Neural cell (in vitro differentiated cells): ENCODE measurements around the gene SEC14L3. TPM values are rescaled to one million over a fixed set of nuclear protein-coding genes. Genes with fewer than 3 reads are reported as not detected.

Experiments
- H2AFZ ChIP-seq: fragments of 200-600, 300-800 bp; sonication (generic), shearing (Covaris generic); 2 replicates; pipeline ENCODE4 v1.6.0; 2014; ENCODE audit warnings: low read depth, mild to moderate bottlenecking, antibody characterized with exemption, low read length, moderate library complexity
- H3F3A ChIP-seq: fragments of 200-600 bp; shearing (Covaris generic); 2 replicates; pipeline ENCODE4 v1.6.1; 2016; ENCODE audit warnings: mild to moderate bottlenecking, moderate library complexity, mixed read lengths, antibody characterized with exemption, low read length; ENCODE audit not compliant: insufficient read depth, poor library complexity, severe bottlenecking
- H3K27ac ChIP-seq: fragments of 200-600, 300-800 bp; sonication (generic), shearing (Covaris generic); 2 replicates; pipeline ENCODE4 v1.5.1; 2014; ENCODE audit warnings: mild to moderate bottlenecking, low read length, moderate library complexity
- H3K27me3 ChIP-seq: fragments of 300-800, 200-600 bp; sonication (generic), shearing (Covaris generic); 2 replicates; pipeline ENCODE4 v1.6.0; 2014; ENCODE audit warnings: mild to moderate bottlenecking, low read depth, low read length, moderate library complexity; ENCODE audit not compliant: insufficient read depth
- H3K36me3 ChIP-seq: fragments of 300-800, 200-600 bp; sonication (generic), shearing (Covaris generic); 2 replicates; pipeline ENCODE4 v1.5.1; 2014; ENCODE audit warnings: mild to moderate bottlenecking, antibody characterized with exemption, low read length, moderate library complexity; ENCODE audit not compliant: insufficient read depth
- H3K4me2 ChIP-seq: fragments of 300-800, 200-600 bp; sonication (generic), shearing (Covaris generic); 2 replicates; pipeline ENCODE4 v1.6.0; 2014; ENCODE audit warnings: mild to moderate bottlenecking, low read length
- H3K4me3 ChIP-seq: fragments of 300-800, 200-600 bp; sonication (generic), shearing (Covaris generic); 2 replicates; pipeline ENCODE4 v1.5.1; 2014; ENCODE audit warnings: mild to moderate bottlenecking, low read length, moderate library complexity
- H3K79me2 ChIP-seq: fragments of 200-600 bp; shearing (Covaris generic); replicated peaks from 2 replicates; pipeline ENCODE4 v1.6.0; 2014; ENCODE audit warnings: mild to moderate bottlenecking, low read length, moderate library complexity; ENCODE audit not compliant: insufficient read depth
- H3K9ac ChIP-seq: fragments of 300-800, 200-600 bp; sonication (generic), shearing (Covaris generic); 2 replicates; pipeline ENCODE4 v1.6.1; 2016; ENCODE audit warnings: mild to moderate bottlenecking, low read length, mixed read lengths
- H3K9me2 ChIP-seq: fragments of 200-600 bp; shearing (Covaris generic); 2 replicates; pipeline ENCODE4 v1.6.1; 2016; ENCODE audit warnings: mild to moderate bottlenecking, low read length, mixed read lengths; ENCODE audit not compliant: insufficient read depth
- H3K9me3 ChIP-seq: fragments of 200-600, 300-800 bp; sonication (generic), shearing (Covaris generic); 2 replicates; pipeline ENCODE4 v1.6.1; 2016; ENCODE audit warnings: mild to moderate bottlenecking, mixed run types, low read length, moderate library complexity, mixed read lengths
- H4K20me1 ChIP-seq: fragments of 200-600 bp; shearing (Covaris generic); 2 replicates; pipeline ENCODE4 v1.6.1; 2016; ENCODE audit warnings: mild to moderate bottlenecking, mixed run types; ENCODE audit not compliant: insufficient read depth
- EP300 ChIP-seq: fragments of 450-650 bp; conservative IDR thresholded peaks from 2 replicates; pipeline ENCODE4 v1.6.1; 2014; ENCODE audit warnings: antibody characterized with exemption, mild to moderate bottlenecking, moderate library complexity; ENCODE audit not compliant: poor library complexity, severe bottlenecking
- EZH2 ChIP-seq: fragments of 200-600, 300-800 bp; shearing (Covaris generic), sonication (generic); IDR thresholded peaks from 2 replicates; pipeline ENCODE4 v1.6.1; 2014; ENCODE audit warnings: antibody characterized with exemption, low read length, borderline replicate concordance, mild to moderate bottlenecking; ENCODE audit not compliant: insufficient read depth, poor library complexity, severe bottlenecking
- MXI1 ChIP-seq: fragments of 450-650 bp; conservative IDR thresholded peaks from 2 replicates; pipeline ENCODE4 v1.6.1; 2014; ENCODE audit warnings: antibody characterized with exemption, mild to moderate bottlenecking; ENCODE audit not compliant: poor library complexity, severe bottlenecking
- POLR2AphosphoS5 ChIP-seq: IDR thresholded peaks from 2 replicates; pipeline ENCODE4 v1.6.1; 2012
- RAD21 ChIP-seq: fragments of 450-650 bp; conservative IDR thresholded peaks from 2 replicates; pipeline ENCODE4 v1.6.1; 2014; ENCODE audit warnings: antibody characterized with exemption, mild to moderate bottlenecking, moderate library complexity
- REST ChIP-seq: IDR thresholded peaks from 2 replicates; pipeline ENCODE4 v1.6.1; 2012; ENCODE audit warnings: borderline replicate concordance
- SMC3 ChIP-seq: fragments of 450-650 bp; conservative IDR thresholded peaks from 2 replicates; pipeline ENCODE4 v1.6.1; 2014; ENCODE audit warnings: antibody characterized with exemption, mild to moderate bottlenecking, moderate library complexity; ENCODE audit not compliant: poor library complexity
- TAF1 ChIP-seq: IDR thresholded peaks from 2 replicates; pipeline ENCODE4 v1.6.1; 2012; ENCODE audit warnings: low read depth
- polyA plus RNA-seq: library from polyadenylated mRNA; depleted of rRNA; stranded (reverse); fragments of >200 nt; gene quantifications from 2 replicates; pipeline ENCODE4 v1.2.3, GENCODE V29; 2014
- TF ChIP-seq, protein P1 (sequence below): fragments of 450-650 bp; IDR thresholded peaks from 2 replicates; pipeline ENCODE4 v1.5.1; 2014; ENCODE audit warnings: antibody characterized with exemption, mild to moderate bottlenecking, moderate library complexity; ENCODE audit not compliant: poor library complexity, severe bottlenecking

The SEC14L3 gene
- polyA plus RNA-seq, 1 donor from 2014 or later, result not detected

DNA sequence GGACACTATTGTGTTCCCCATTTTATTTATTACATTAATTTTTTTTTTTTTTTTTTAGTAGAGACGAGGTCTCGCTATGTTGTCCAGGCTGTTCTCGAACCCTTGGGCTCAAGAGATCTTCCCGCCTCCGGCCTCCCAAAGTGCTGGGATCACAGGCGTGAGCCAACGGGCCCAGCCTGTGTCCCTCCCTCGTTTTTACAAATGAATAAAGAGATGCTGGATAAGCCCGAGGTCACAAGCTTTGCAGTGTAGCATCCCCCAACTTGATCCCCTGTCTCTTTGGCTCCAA is 46.5 kb downstream of the SEC14L3 start:
- Histone ChIP-seq H2AFZ (peak overlapping the region; percentile 66), H3K9ac (peak overlapping the region; percentile 62), H3K9me3 (no peaks in the 10 kb centered on the region), H3K4me2 (peak overlapping the region; percentile 57), H3F3A (no peaks in the 10 kb centered on the region), H4K20me1 (no peaks in the 10 kb centered on the region), H3K27me3 (no peaks in the 10 kb centered on the region), H3K9me2 (no peaks in the 10 kb centered on the region), H3K79me2 (no peaks in the 10 kb centered on the region), H3K36me3 (no peaks in the 10 kb centered on the region), H3K4me3 (peak overlapping the region; percentile 93), H3K27ac (no peak overlapping the region)
- peak; percentile 4 for TF ChIP-seq REST
- TF ChIP-seq EP300, result no peak

- Histone ChIP-seq H3K4me3 (peak overlapping the region; percentile 83), H2AFZ (no peak overlapping the region), H4K20me1 (no peaks in the 10 kb centered on the region), H3K79me2 (no peaks in the 10 kb centered on the region), H3K36me3 (no peaks in the 10 kb centered on the region), H3K9ac (peak overlapping the region; percentile 53), H3F3A (no peaks in the 10 kb centered on the region), H3K4me2 (peak overlapping the region; percentile 15), H3K27ac (peak overlapping the region; percentile 93), H3K9me3 (no peaks in the 10 kb centered on the region), H3K9me2 (no peaks in the 10 kb centered on the region), H3K27me3 (no peaks in the 10 kb centered on the region)
- no peak for TF ChIP-seq EP300
- no peak for TF ChIP-seq MXI1
- no peak for TF ChIP-seq EZH2
- TF ChIP-seq SMC3, result no peak
- TF ChIP-seq, protein P1, sequence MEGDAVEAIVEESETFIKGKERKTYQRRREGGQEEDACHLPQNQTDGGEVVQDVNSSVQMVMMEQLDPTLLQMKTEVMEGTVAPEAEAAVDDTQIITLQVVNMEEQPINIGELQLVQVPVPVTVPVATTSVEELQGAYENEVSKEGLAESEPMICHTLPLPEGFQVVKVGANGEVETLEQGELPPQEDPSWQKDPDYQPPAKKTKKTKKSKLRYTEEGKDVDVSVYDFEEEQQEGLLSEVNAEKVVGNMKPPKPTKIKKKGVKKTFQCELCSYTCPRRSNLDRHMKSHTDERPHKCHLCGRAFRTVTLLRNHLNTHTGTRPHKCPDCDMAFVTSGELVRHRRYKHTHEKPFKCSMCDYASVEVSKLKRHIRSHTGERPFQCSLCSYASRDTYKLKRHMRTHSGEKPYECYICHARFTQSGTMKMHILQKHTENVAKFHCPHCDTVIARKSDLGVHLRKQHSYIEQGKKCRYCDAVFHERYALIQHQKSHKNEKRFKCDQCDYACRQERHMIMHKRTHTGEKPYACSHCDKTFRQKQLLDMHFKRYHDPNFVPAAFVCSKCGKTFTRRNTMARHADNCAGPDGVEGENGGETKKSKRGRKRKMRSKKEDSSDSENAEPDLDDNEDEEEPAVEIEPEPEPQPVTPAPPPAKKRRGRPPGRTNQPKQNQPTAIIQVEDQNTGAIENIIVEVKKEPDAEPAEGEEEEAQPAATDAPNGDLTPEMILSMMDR, result no peak
- TF ChIP-seq REST, result no peak
- no peak for TF ChIP-seq POLR2AphosphoS5
- no peak for TF ChIP-seq RAD21
- no peak for TF ChIP-seq TAF1
Observed at GRCh38 chr22:30424534-30425326, 47.1 kb downstream of the SEC14L3 start.
